Dermis lymphatic vessel endothelial cell (primary cell): ENCODE results near the gene EDEM1. TPM values are rescaled to one million over a fixed set of nuclear protein-coding genes. Genes with fewer than 3 reads are reported as not detected.

Experiments
- total RNA-seq: library from RNA; depleted of rRNA; stranded (reverse); fragments of >200 nt; gene quantifications from 2 replicates; pipeline ENCODE4 v1.2.1, GENCODE V29; 2014

Gene EDEM1
- 18.9 and 23.6 TPM in 2 replicates for total RNA-seq

GRCh38 chr3:5187156-5187919 lies at the start of gene EDEM1:
Gene EDEM1, plus strand, starts transcription at chr3:5187707. Its CDS starts 99 bp downstream, at chr3:5187806.

Other genes with a start within 250 kb of the EDEM1 start
- 9.8 and 12.5 TPM in 2 replicates for gene BHLHE40, start 208.3 kb upstream of the EDEM1 start, total RNA-seq
- gene ARL8B, start 65.4 kb upstream of the EDEM1 start, total RNA-seq = 52.5 and 64.0 TPM in 2 replicates